Measurements from ENCODE around the gene KIF1B.

Gene KIF1B

DNA sequence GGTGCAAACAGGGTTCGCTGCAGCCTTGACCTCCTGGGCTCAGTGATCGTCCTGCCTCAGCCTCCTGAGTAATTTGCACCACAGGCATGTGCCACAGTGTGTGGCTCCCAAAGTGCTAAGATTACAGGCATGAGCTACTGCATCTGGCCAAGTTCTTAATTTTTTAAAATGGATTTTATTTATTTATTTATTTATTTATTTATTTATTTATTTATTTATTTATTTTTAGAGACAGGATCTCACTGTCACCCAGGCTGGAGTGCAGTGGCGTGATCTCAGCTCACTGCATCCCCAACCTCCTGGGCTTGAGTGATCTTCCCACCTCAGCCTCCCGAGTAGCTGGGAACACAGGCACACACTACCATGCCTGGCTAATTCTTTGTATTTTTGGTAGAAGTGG is 54.7 kb downstream of the KIF1B start (continued):
- TF ChIP-seq, protein P1, sequence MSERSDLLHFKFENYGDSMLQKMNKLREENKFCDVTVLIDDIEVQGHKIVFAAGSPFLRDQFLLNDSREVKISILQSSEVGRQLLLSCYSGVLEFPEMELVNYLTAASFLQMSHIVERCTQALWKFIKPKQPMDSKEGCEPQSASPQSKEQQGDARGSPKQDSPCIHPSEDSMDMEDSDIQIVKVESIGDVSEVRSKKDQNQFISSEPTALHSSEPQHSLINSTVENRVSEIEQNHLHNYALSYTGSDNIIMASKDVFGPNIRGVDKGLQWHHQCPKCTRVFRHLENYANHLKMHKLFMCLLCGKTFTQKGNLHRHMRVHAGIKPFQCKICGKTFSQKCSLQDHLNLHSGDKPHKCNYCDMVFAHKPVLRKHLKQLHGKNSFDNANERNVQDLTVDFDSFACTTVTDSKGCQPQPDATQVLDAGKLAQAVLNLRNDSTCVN (tag by site-specific recombination; optimal IDR thresholded peaks at IDR 0.05), result no peak
- TF ChIP-seq MYNN (tag by site-specific recombination; IDR thresholded peaks at IDR 0.05; ENCODE audit: borderline replicate concordance), result no peak
- TF ChIP-seq ZBTB1 (tag by site-specific recombination; IDR thresholded peaks at IDR 0.05), result 0 out of 2 replicates have a peak, but pooled peaks have one; percentile 36
- no peak for TF ChIP-seq HOXA7 (CRISPR knock-in tag; IDR thresholded peaks at IDR 0.05; ENCODE audit: borderline replicate concordance)
- TF ChIP-seq, protein P2, sequence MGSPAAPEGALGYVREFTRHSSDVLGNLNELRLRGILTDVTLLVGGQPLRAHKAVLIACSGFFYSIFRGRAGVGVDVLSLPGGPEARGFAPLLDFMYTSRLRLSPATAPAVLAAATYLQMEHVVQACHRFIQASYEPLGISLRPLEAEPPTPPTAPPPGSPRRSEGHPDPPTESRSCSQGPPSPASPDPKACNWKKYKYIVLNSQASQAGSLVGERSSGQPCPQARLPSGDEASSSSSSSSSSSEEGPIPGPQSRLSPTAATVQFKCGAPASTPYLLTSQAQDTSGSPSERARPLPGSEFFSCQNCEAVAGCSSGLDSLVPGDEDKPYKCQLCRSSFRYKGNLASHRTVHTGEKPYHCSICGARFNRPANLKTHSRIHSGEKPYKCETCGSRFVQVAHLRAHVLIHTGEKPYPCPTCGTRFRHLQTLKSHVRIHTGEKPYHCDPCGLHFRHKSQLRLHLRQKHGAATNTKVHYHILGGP (tag by site-specific recombination; IDR thresholded peaks at IDR 0.05), result no peak
- TF ChIP-seq, protein P3, sequence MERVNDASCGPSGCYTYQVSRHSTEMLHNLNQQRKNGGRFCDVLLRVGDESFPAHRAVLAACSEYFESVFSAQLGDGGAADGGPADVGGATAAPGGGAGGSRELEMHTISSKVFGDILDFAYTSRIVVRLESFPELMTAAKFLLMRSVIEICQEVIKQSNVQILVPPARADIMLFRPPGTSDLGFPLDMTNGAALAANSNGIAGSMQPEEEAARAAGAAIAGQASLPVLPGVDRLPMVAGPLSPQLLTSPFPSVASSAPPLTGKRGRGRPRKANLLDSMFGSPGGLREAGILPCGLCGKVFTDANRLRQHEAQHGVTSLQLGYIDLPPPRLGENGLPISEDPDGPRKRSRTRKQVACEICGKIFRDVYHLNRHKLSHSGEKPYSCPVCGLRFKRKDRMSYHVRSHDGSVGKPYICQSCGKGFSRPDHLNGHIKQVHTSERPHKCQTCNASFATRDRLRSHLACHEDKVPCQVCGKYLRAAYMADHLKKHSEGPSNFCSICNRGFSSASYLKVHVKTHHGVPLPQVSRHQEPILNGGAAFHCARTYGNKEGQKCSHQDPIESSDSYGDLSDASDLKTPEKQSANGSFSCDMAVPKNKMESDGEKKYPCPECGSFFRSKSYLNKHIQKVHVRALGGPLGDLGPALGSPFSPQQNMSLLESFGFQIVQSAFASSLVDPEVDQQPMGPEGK (tag by site-specific recombination; IDR thresholded peaks at IDR 0.05), result no peak
- TF ChIP-seq ZNF394 (tag by site-specific recombination; IDR thresholded peaks at IDR 0.05; ENCODE audit: borderline replicate concordance), result peak; percentile 97
- TF ChIP-seq ZNF623 (tag by site-specific recombination; IDR thresholded peaks at IDR 0.05), result peak; percentile 83
- TF ChIP-seq ZNF544 (tag by site-specific recombination; IDR thresholded peaks at IDR 0.05), result no peak
- TF ChIP-seq, protein P4, sequence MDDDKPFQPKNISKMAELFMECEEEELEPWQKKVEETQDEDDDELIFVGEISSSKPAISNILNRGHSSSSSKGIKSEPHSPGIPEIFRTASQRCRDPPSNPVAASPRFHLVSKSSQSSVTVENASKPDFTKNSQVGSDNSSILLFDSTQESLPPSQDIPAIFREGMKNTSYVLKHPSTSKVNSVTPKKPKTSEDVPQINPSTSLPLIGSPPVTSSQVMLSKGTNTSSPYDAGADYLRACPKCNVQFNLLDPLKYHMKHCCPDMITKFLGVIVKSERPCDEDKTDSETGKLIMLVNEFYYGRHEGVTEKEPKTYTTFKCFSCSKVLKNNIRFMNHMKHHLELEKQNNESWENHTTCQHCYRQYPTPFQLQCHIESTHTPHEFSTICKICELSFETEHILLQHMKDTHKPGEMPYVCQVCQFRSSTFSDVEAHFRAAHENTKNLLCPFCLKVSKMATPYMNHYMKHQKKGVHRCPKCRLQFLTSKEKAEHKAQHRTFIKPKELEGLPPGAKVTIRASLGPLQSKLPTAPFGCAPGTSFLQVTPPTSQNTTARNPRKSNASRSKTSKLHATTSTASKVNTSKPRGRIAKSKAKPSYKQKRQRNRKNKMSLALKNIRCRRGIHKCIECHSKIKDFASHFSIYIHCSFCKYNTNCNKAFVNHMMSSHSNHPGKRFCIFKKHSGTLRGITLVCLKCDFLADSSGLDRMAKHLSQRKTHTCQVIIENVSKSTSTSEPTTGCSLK (tag by site-specific recombination; IDR thresholded peaks at IDR 0.05), result no peak
- TF ChIP-seq ZNF335 (tag by site-specific recombination; conservative IDR thresholded peaks at IDR 0.05), result no peak
- TF ChIP-seq ZBTB21 (tag by site-specific recombination; IDR thresholded peaks at IDR 0.05), result peak; percentile 64; the same call in 1 of the 2 replicates
- no peak for TF ChIP-seq ZNF585B (tag by site-specific recombination; IDR thresholded peaks at IDR 0.05)
- TF ChIP-seq ZNF560 (tag by site-specific recombination; IDR thresholded peaks at IDR 0.05; ENCODE audit: borderline replicate concordance), result peak; percentile 71; the same call in 1 of the 2 replicates
- 0 out of 2 replicates have a peak, but pooled peaks have one; percentile 40 for TF ChIP-seq GFI1B (tag by site-specific recombination; IDR thresholded peaks at IDR 0.05)
- peak; percentile 33; the same call in 1 of the 2 replicates for TF ChIP-seq ZNF791 (tag by site-specific recombination; IDR thresholded peaks at IDR 0.05)
- TF ChIP-seq ZNF792 (tag by site-specific recombination; IDR thresholded peaks at IDR 0.05), result no peak
- peak; percentile 80 for TF ChIP-seq ZNF510 (tag by site-specific recombination; IDR thresholded peaks at IDR 0.05; ENCODE audit: insufficient replicate concordance)
- peak; percentile 86 for TF ChIP-seq ZNF555 (tag by site-specific recombination; conservative IDR thresholded peaks at IDR 0.05)
- TF ChIP-seq, protein P5, sequence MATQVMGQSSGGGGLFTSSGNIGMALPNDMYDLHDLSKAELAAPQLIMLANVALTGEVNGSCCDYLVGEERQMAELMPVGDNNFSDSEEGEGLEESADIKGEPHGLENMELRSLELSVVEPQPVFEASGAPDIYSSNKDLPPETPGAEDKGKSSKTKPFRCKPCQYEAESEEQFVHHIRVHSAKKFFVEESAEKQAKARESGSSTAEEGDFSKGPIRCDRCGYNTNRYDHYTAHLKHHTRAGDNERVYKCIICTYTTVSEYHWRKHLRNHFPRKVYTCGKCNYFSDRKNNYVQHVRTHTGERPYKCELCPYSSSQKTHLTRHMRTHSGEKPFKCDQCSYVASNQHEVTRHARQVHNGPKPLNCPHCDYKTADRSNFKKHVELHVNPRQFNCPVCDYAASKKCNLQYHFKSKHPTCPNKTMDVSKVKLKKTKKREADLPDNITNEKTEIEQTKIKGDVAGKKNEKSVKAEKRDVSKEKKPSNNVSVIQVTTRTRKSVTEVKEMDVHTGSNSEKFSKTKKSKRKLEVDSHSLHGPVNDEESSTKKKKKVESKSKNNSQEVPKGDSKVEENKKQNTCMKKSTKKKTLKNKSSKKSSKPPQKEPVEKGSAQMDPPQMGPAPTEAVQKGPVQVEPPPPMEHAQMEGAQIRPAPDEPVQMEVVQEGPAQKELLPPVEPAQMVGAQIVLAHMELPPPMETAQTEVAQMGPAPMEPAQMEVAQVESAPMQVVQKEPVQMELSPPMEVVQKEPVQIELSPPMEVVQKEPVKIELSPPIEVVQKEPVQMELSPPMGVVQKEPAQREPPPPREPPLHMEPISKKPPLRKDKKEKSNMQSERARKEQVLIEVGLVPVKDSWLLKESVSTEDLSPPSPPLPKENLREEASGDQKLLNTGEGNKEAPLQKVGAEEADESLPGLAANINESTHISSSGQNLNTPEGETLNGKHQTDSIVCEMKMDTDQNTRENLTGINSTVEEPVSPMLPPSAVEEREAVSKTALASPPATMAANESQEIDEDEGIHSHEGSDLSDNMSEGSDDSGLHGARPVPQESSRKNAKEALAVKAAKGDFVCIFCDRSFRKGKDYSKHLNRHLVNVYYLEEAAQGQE (tag by site-specific recombination; IDR thresholded peaks at IDR 0.05), result peak; percentile 72; the same call in 1 of the 2 replicates
- TF ChIP-seq, protein P6, sequence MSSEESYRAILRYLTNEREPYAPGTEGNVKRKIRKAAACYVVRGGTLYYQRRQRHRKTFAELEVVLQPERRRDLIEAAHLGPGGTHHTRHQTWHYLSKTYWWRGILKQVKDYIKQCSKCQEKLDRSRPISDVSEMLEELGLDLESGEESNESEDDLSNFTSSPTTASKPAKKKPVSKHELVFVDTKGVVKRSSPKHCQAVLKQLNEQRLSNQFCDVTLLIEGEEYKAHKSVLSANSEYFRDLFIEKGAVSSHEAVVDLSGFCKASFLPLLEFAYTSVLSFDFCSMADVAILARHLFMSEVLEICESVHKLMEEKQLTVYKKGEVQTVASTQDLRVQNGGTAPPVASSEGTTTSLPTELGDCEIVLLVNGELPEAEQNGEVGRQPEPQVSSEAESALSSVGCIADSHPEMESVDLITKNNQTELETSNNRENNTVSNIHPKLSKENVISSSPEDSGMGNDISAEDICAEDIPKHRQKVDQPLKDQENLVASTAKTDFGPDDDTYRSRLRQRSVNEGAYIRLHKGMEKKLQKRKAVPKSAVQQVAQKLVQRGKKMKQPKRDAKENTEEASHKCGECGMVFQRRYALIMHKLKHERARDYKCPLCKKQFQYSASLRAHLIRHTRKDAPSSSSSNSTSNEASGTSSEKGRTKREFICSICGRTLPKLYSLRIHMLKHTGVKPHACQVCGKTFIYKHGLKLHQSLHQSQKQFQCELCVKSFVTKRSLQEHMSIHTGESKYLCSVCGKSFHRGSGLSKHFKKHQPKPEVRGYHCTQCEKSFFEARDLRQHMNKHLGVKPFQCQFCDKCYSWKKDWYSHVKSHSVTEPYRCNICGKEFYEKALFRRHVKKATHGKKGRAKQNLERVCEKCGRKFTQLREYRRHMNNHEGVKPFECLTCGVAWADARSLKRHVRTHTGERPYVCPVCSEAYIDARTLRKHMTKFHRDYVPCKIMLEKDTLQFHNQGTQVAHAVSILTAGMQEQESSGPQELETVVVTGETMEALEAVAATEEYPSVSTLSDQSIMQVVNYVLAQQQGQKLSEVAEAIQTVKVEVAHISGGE (tag by site-specific recombination; conservative IDR thresholded peaks at IDR 0.05; ENCODE audit: low read depth), result peak; percentile 83
- TF ChIP-seq ZNF558 (tag by site-specific recombination; IDR thresholded peaks at IDR 0.05), result peak; percentile 80; the same call in 1 of the 2 replicates
- TF ChIP-seq ZNF664 (tag by site-specific recombination; IDR thresholded peaks at IDR 0.05), result peak; percentile 79
- TF ChIP-seq ZNF514 (tag by site-specific recombination; IDR thresholded peaks at IDR 0.05), result peak; percentile 66; the same call in 1 of the 2 replicates
